Measurements from ENCODE around the gene NRCAM. TPM values are rescaled to one million over a fixed set of nuclear protein-coding genes. Genes with fewer than 3 reads are reported as not detected.

NRCAM gene
- total RNA-seq, 1 donor from 2014 or later, result 0.14 TPM

- Histone ChIP-seq H3K27ac (replicated peaks) (no peak overlapping the region), H3K9me3 (replicated peaks) (no peaks in the 10 kb centered on the region), H3K36me3 (no peaks in the 10 kb centered on the region), H3K27me3 (ENCODE audit: low read depth) (no peaks in the 10 kb centered on the region), H3K4me3 (no peak overlapping the region), H3K4me1 (no peaks in the 10 kb centered on the region)
- intact Hi-C loops (cut with micrococcal nuclease), result no loop called here
- DNase-seq, result no peak
- no peak for TF ChIP-seq CTCF (IDR thresholded peaks at IDR 0.05; ENCODE audit: borderline replicate concordance)
Observed at GRCh38 chr7:108122181-108122580, 334.1 kb downstream of the NRCAM start.

GRCh38 chr7:108120933-108121332 lies 335.3 kb downstream of the NRCAM start:
- DNase-seq, result no peak
- no peaks in the 10 kb centered on the region for H3K36me3 ChIP-seq

DNA sequence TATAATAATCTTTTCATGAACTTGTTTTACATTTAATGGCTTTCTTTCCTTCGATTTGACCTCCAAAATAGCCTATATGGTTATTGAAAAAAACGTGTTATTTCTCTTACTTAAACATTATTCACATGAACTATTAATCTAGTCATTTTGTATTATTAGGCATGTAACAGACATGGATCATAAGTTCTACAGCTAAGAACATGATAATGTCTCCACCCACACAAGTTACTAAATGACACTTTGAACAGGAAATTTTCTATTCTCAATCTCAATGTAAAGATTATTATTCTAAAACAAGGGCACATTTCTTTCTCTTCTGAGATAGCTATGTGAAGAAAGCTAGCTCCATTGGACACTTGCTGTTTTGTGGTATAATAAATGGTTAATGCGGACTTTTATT lies 336.0 kb downstream of the NRCAM start:
- Histone ChIP-seq H3K9me3 (replicated peaks) (no peaks in the 10 kb centered on the region), H3K4me3 (no peak overlapping the region), H3K27ac (replicated peaks) (no peak overlapping the region), H3K36me3 (no peaks in the 10 kb centered on the region), H3K4me1 (peaks cover 2% of the 10 kb centered on the region), H3K27me3 (ENCODE audit: low read depth) (no peaks in the 10 kb centered on the region)
- no peak for TF ChIP-seq CTCF (IDR thresholded peaks at IDR 0.05; ENCODE audit: borderline replicate concordance)
- intact Hi-C loops (cut with micrococcal nuclease), result no loop called here
- DNase-seq, result no peak

More at GRCh38 chr7:108120933-108121332, 335.3 kb downstream of the NRCAM start:
- peak overlapping the region; percentile 27 for H3K27ac ChIP-seq (replicated peaks)
- no peaks in the 10 kb centered on the region for H3K4me1 ChIP-seq
- intact Hi-C loops (cut with micrococcal nuclease), result no loop called here
- no peak for TF ChIP-seq CTCF (IDR thresholded peaks at IDR 0.05; ENCODE audit: borderline replicate concordance)
- H3K4me3 ChIP-seq, result no peak overlapping the region
- no peaks in the 10 kb centered on the region for H3K27me3 ChIP-seq (ENCODE audit: low read depth)
- H3K9me3 ChIP-seq (replicated peaks), result no peaks in the 10 kb centered on the region

DNA sequence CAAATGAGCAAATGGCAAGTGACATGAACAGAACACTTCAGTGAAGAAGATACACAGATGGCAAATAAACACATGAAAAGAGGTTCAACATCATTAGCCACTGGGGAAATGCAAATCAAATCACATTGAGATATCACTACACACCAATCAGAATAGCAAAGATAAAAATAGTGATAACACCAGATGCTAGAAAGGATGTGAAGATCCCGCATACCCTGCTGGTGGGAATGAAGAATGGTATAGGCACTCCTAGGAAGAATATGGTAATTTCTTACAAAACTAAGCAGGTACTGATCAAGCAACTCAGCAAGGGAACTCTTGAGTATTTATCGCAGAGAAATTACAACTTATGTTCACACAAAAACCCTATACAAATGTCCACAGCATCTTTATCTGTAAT lies 337.3 kb downstream of the NRCAM start:
- Histone ChIP-seq H3K36me3 (no peaks in the 10 kb centered on the region), H3K4me1 (peaks cover 11% of the 10 kb centered on the region), H3K4me3 (no peak overlapping the region), H3K27me3 (ENCODE audit: low read depth) (no peaks in the 10 kb centered on the region), H3K9me3 (replicated peaks) (no peaks in the 10 kb centered on the region), H3K27ac (replicated peaks) (no peak overlapping the region)
- intact Hi-C loops (cut with micrococcal nuclease), result no loop called here
- no peak for TF ChIP-seq CTCF (IDR thresholded peaks at IDR 0.05; ENCODE audit: borderline replicate concordance)
- no peak for DNase-seq

GRCh38 chr7:108114117-108114841 lies 342.0 kb downstream of the NRCAM start:
- no peak for DNase-seq
- no peaks in the 10 kb centered on the region for H3K9me3 ChIP-seq (replicated peaks)
- H3K4me1 ChIP-seq, result peaks cover 12% of the 10 kb centered on the region
- H3K36me3 ChIP-seq, result no peaks in the 10 kb centered on the region
- H3K4me3 ChIP-seq, result no peak overlapping the region
- intact Hi-C loops (cut with micrococcal nuclease), result no loop called here
- H3K27me3 ChIP-seq (ENCODE audit: low read depth), result no peaks in the 10 kb centered on the region
- peak; percentile 39 for TF ChIP-seq CTCF (IDR thresholded peaks at IDR 0.05; ENCODE audit: borderline replicate concordance)
- peak overlapping the region; percentile 78 for H3K27ac ChIP-seq (replicated peaks)
